GM21619 (cell line): Measurements from ENCODE around the gene ZEB2.

ENCODE experiments used
- ATAC-seq: cut with Tn5 transposase; IDR thresholded peaks from one replicate; pipeline ENCODE4 v1.9.1; 2021; ENCODE audit not compliant: unreplicated experiment

Gene ZEB2

GRCh38 chr2:144472046-144472412 is 47.9 kb downstream of the ZEB2 start:
- ATAC-seq = no peak

- peak; percentile 69 for ATAC-seq
Observed at GRCh38 chr2:144471305-144472045, 48.4 kb downstream of the ZEB2 start.

- no peak for ATAC-seq
Observed at GRCh38 chr2:144470816-144471215, 49.1 kb downstream of the ZEB2 start.

- ATAC-seq = no peak
Observed at GRCh38 chr2:144470334-144470733, 49.6 kb downstream of the ZEB2 start.

GRCh38 chr2:144469798-144470197 is 50.1 kb downstream of the ZEB2 start:
- ATAC-seq = no peak

- ATAC-seq = no peak
Observed at GRCh38 chr2:144468823-144469595, 50.9 kb downstream of the ZEB2 start.

GRCh38 chr2:144467502-144468137 is 52.3 kb downstream of the ZEB2 start:
- ATAC-seq = no peak

- ATAC-seq = no peak
Observed at GRCh38 chr2:144466637-144467036, 53.3 kb downstream of the ZEB2 start.

GRCh38 chr2:144465749-144466148 is 54.2 kb downstream of the ZEB2 start:
- no peak for ATAC-seq

GRCh38 chr2:144464730-144465129 is 55.2 kb downstream of the ZEB2 start:
- no peak for ATAC-seq

GRCh38 chr2:144463266-144463665 is 56.7 kb downstream of the ZEB2 start:
- no peak for ATAC-seq

- no peak for ATAC-seq
Observed at GRCh38 chr2:144462266-144462665, 57.7 kb downstream of the ZEB2 start.

GRCh38 chr2:144461308-144461766 is 58.6 kb downstream of the ZEB2 start:
- ATAC-seq = no peak

- ATAC-seq = no peak
Observed at GRCh38 chr2:144460727-144461307, 59.1 kb downstream of the ZEB2 start.

GRCh38 chr2:144459937-144460336 is 60.0 kb downstream of the ZEB2 start:
- no peak for ATAC-seq

GRCh38 chr2:144459286-144459685 is 60.6 kb downstream of the ZEB2 start:
- no peak for ATAC-seq

- ATAC-seq = no peak
Observed at GRCh38 chr2:144458541-144458940, 61.4 kb downstream of the ZEB2 start.

GRCh38 chr2:144456680-144457079 is 63.2 kb downstream of the ZEB2 start:
- ATAC-seq = peak; percentile 52

GRCh38 chr2:144455987-144456386 is 63.9 kb downstream of the ZEB2 start:
- no peak for ATAC-seq

- peak; percentile 67 for ATAC-seq
Observed at GRCh38 chr2:144454466-144455287, 65.2 kb downstream of the ZEB2 start.
